Eye (tissue), 1 donor: ENCODE results near the gene MASTL.
"Not testable (repeated sequence)": the region's sequence is repeated elsewhere in the genome, so short reads cannot be mapped to it uniquely, and the experiment has no call there.

Source experiments
- DNase-seq: peaks from one replicate; pipeline ENCODE4 v3.0.0-alpha.2; 2015

MASTL gene

DNA sequence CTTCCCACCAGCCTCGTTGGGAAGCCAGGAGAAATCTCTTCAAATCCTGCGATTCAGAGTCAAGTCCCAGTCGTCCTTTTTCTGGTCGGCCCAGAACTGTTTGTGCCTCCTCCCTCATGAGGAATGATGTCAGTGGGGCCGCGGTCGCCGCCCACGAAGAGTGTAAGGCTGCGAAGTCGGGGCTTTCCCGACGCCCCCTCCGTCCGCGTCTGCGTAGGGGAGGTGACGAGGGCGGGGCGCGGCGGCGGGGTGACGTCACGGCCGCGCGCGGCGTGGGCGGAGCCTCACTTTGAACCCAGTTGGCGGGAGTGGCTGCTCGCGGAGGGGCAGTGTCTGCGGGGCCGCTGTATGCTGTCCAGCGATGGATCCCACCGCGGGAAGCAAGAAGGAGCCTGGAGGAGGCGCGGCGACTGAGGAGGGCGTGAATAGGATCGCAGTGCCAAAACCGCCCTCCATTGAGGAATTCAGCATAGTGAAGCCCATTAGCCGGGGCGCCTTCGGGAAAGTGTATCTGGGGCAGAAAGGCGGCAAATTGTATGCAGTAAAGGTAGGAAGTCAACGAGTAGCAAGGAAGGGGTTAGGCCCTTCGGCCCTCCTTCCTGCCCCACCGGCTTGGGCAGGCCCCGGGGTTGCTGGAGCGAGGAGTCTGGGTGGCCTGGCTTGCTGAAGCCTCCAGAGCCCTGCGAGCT, at the start of gene MASTL:
Gene MASTL (plus strand): TSS at position 287 of the 689 bp plus-strand sequence. CDS start 75 bp downstream, at position 362.
- peak; percentile 96 for DNase-seq

DNA sequence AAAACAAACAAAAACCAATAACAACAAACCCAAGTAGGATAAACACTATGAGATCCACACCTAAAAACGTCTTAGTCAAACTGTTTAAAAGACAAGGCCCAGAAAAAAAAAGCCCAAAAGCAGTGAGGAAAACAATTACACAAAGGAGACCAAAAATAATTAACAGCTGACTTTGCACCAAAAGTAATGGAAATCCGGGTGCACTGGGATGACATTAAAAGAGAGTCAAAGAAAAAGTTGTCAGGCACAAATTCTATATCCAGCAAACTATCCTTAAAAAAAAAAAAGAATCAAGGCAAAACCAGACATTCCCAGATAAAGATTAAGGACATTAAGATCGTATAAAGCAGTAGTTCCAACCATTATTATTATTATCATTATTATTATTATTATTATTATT, 47.0 kb upstream of the MASTL start:
- DNase-seq, result no peak

- DNase-seq, result no peak
These were observed 20.8 kb upstream of the MASTL start for GRCh38 chr10:27134371-27134770.

DNA sequence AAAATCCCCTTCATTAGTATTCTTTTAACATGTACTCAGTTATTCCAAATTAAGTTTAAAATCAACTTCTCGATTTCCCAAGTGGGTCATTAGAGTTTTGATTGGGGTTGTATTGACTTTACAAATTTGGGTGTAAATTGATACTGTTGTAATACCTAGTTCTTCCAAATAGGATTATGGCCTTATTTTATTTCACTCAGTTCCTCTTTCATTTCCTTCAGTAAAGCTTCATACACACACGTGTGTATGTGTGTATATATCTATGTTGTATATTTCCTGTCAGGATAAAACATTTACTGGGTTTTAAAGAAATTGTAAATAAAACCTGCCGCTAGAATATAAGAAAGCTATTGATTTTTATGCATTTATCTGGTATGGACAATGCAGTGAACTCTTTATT, 16.9 kb upstream of the MASTL start:
- DNase-seq, result no peak

DNA sequence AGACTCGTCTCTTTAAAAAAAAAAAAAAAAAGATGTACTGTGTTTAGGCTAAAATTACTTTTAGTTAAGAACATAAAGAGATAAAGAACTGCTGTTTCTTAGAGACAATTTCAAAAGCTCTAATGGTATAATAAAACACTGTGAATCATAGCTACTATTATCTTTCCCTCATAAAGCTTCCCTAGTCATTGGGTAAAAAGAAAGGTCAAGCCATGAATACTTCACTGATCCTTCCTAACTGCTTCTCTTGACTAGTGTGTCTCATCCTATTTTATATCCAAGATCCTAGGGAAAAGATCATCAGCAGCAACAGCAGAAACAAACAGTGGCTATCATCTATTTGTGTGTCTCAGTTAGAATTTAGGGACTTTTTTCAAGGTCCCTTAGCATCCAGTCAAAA, 11.5 kb upstream of the MASTL start:
- DNase-seq, result no peak

DNA sequence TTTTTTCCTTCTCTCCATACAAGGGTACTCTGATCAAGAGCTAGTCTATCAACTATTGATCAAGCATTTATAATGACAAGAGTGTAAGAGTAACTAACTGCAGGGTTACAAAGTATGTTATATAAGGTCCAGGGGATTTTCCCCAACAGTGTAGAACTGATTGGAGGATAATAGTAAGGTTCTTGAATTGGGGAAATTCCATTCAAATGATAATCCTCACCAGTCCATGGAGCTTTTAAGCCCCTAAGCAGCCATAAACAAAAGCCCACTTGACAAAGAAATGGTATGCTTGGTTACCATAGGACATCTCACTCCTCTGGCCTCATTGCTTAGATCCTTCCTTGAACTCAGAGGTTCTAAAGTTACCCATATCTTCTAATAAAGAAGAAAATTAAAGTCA, 9.2 kb upstream of the MASTL start:
- no peak for DNase-seq

DNA sequence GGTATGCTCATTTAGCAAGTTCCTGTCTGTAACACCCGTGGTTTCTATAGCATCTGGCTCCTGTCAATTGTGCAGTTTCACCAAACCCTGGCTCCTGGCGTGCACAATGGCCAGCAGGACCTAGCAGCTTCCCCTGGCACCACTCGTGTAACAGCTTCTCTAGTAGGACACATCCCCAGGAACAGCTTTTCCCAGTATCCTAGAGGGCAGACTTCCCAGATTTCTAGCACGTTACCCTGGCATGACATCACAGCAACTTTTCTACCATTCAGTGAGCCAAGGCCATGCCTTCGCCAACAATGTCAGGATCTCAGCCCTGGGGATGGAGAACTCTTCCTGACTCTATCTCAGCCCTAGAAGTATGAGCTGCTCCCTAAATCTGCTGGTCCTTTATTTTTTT, 7.5 kb upstream of the MASTL start:
- no peak for DNase-seq

- no peak for DNase-seq
These were observed 4.9 kb upstream of the MASTL start for GRCh38 chr10:27150261-27150660.

- no peak for DNase-seq
These were observed 2.5 kb upstream of the MASTL start for GRCh38 chr10:27152687-27153086.

- no peak for DNase-seq
These were observed 1.8 kb upstream of the MASTL start for GRCh38 chr10:27153329-27153728.

- peak; percentile 82 for DNase-seq
These were observed 1.3 kb upstream of the MASTL start for GRCh38 chr10:27153845-27154193.

GRCh38 chr10:27156566-27156965, 1.4 kb downstream of the MASTL start:
- not testable (repeated sequence) for DNase-seq

- no peak for DNase-seq
These were observed 2.0 kb downstream of the MASTL start for GRCh38 chr10:27157150-27157549.

GRCh38 chr10:27158421-27158820, 3.3 kb downstream of the MASTL start:
- no peak for DNase-seq

DNA sequence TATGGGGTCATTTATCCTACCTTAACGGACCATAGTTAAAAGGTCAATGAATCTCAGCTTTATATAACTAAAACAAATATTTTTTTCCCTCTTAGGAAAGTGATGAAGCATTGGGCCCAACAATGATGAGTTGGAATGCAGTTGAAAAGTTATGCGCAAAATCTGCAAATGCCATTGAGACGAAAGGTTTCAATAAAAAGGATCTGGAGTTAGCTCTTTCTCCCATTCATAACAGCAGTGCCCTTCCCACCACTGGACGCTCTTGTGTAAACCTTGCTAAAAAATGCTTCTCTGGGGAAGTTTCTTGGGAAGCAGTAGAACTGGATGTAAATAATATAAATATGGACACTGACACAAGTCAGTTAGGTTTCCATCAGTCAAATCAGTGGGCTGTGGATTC, 14.7 kb downstream of the MASTL start:
- DNase-seq, result no peak

DNA sequence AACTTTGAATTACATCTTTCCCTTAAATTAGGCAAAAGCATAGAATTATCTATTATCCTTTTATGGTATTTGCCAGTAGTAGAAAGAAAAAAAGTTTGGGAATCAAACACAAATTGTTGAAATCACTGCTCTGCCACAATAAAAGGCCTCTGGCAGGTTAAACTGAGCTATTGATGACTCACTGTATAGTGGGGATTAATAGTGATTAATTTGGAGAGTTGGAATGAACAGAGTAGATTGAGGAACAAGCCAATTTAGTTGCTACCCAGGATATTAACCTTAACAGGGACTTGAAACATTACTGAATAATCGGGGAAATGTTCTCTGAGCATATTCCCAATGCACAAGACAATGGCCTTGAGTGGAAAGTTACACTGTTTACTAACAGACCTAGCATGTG, 33.1 kb downstream of the MASTL start:
- no peak for DNase-seq

- no peak for DNase-seq
These were observed 33.7 kb downstream of the MASTL start for GRCh38 chr10:27188897-27189296.

- no peak for DNase-seq
These were observed 35.4 kb downstream of the MASTL start for GRCh38 chr10:27190508-27190907.

- no peak for DNase-seq
These were observed 37.1 kb downstream of the MASTL start for GRCh38 chr10:27192284-27192683.

DNA sequence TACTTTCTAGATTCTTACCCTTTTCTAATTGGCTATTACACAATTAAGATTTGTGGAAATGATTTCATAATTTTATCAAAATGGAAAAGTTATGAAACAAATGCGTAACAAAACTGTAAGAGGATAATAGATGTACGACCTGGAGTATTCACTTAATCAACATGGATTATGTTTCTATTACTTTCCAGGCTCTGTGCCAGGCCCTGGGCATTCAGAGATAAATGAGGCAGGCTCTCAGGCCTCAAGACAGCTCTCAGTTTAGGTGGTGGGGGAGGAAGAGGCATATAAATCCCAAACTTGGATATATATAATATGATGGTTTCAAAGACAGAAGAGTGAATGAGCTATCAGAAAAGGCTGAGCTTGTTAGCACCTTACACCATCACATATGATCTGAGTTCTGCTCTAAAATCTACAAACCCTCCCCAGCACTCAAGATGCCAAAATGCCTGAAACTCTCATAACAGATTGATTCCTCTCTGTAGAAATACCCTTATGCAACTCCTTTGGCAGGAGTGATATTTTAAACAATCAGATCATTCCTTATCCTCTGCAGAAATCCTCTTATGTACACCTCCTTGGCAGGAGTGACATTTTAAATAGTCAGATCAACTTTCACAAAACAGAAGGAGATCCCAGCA, 42.9 kb downstream of the MASTL start:
- DNase-seq, result no peak

DNA sequence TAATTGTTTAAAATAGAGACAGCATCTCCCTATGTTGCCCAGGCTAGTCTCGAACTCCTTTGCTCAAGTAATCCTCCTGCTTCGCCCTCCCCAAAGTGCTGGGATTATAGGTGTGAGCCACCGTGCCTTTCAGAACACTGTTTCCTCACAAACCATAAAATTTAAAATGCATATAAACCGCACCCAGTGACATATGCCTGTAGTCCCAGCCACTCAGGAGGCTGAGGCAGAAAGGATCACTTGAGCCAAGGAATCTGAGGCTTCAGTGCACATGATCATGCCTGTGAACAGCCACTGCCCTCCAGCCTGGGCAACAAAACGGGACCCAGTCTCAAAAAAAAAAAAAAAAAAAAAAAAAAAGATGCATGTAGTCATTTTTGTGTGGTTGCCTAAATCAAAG, 48.7 kb downstream of the MASTL start:
- no peak for DNase-seq

GRCh38 chr10:27207350-27207749, 52.2 kb downstream of the MASTL start:
- DNase-seq, result no peak

GRCh38 chr10:27223964-27224363, 68.8 kb downstream of the MASTL start:
- peak; percentile 64 for DNase-seq

DNA sequence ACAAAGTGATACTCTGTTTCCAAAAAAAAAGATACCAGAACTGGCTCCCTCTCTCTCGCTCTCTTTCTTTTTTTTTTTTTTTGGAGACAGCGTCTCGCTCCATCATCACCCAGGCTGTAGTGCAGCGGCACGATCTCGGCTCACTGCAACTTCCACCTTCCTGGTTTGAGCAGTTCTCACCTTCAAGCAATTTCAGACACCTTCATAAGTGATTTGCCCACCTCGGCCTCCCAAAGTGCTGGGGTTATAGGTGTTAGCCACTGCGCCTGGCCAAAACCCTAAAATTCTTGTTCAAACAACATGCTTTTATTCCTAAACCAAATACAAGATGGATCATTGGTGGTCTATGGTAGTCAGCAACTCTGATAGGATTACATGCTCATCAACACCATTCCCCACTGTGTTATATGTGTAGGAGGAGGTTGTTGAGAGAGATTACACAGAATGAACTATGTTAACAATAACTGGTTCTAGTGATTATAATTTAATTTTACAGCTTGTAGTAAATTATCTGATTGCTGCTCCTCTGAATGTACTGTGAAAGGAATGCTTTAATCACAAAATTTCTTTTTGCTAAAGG, 69.9 kb downstream of the MASTL start:
- DNase-seq, result no peak
